ENCODE results near the gene PSMD14.

The PSMD14 gene

DNA sequence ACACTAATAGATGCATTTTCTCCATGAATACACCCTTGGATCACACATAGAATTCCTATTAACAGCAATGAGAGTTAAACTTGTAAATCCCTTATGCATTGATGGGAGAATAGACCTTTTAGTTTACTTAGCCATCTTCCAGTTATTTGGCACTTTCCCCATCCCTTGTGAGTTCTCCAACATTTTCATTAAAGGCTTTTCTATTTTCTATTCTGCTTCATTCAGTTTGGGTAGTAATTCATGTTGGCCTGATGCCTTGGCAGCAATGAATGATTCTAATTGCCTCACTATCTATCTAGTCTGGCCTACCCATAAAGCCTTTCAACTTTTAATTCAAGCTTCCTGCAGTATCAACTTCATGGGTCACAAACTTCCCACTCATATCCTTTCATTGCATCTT lies 140.2 kb downstream of the PSMD14 start:
- no peak for DNase-seq (ENCODE audit: low read depth)
- no peak for TF ChIP-seq MAX (IDR thresholded peaks at IDR 0.05; ENCODE audit: low read depth, low read length)
- TF ChIP-seq, protein P1, sequence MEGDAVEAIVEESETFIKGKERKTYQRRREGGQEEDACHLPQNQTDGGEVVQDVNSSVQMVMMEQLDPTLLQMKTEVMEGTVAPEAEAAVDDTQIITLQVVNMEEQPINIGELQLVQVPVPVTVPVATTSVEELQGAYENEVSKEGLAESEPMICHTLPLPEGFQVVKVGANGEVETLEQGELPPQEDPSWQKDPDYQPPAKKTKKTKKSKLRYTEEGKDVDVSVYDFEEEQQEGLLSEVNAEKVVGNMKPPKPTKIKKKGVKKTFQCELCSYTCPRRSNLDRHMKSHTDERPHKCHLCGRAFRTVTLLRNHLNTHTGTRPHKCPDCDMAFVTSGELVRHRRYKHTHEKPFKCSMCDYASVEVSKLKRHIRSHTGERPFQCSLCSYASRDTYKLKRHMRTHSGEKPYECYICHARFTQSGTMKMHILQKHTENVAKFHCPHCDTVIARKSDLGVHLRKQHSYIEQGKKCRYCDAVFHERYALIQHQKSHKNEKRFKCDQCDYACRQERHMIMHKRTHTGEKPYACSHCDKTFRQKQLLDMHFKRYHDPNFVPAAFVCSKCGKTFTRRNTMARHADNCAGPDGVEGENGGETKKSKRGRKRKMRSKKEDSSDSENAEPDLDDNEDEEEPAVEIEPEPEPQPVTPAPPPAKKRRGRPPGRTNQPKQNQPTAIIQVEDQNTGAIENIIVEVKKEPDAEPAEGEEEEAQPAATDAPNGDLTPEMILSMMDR (IDR thresholded peaks at IDR 0.05; ENCODE audit: low read depth, low read length), result no peak
- no peak for TF ChIP-seq MYC (IDR thresholded peaks at IDR 0.05; ENCODE audit: low read depth, low read length)
- no peak for TF ChIP-seq POLR2A (IDR thresholded peaks at IDR 0.05; ENCODE audit: extremely low read depth, insufficient read length)
- no peak overlapping the region for H3K4me3 ChIP-seq (ENCODE audit: low read depth, low read length)
